NCI-H1694 (cell line): ENCODE measurements around the gene GDF11.

Experiments used
- DNase-seq: peaks from one replicate; lab custom pipeline; 2025; lab: John Stamatoyannopoulos, UW

GDF11 gene

DNA sequence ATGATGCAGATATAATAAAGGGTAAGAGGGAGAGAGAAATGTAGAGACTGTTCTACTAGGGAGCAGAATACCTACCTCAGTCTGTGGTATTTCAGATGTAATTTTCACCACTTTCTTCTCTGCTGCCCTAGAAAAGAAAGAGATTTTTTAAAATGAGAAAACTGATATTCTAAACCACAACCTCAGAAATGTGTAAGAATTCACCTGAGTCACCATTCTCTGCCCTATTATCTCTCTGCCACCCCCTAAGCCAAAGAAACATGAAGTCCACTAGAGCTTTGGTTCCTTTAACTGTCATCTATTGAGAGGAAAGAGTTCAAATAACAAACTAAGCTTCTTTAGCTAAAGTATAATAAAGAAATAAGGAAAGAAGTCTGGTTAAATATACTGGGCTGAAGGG, 53.0 kb downstream of the GDF11 start:
- DNase-seq, result no peak

GRCh38 chr12:55797068-55797467, 54.1 kb downstream of the GDF11 start:
- peak; percentile 33 for DNase-seq

DNA sequence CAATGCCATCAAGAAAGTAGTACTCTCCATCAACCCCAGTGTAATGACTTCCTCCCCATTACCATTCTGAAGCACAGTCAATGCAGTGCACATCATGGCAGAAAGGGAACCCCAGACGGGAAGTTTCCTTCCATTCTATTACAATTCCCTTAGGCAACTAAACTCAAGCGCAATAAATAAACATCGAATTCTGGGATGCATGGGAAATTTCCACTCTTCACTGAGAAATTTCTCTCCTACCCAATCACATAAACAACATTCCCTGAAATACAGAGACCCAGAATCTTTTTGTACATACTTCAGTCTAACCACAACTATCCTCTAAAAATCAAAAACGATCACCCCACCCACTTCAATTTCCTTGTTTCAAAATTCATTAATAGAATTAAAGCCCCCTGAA, 54.6 kb downstream of the GDF11 start:
- DNase-seq, result no peak
